HG02943 (cell line): Measurements from ENCODE around the gene PRR35.

ENCODE experiments used
- ATAC-seq: cut with Tn5 transposase; IDR thresholded peaks from one replicate; pipeline ENCODE4 v1.9.1; 2021; ENCODE audit warnings: mild to moderate bottlenecking, low read depth, moderate library complexity; ENCODE audit not compliant: unreplicated experiment

The PRR35 gene

DNA sequence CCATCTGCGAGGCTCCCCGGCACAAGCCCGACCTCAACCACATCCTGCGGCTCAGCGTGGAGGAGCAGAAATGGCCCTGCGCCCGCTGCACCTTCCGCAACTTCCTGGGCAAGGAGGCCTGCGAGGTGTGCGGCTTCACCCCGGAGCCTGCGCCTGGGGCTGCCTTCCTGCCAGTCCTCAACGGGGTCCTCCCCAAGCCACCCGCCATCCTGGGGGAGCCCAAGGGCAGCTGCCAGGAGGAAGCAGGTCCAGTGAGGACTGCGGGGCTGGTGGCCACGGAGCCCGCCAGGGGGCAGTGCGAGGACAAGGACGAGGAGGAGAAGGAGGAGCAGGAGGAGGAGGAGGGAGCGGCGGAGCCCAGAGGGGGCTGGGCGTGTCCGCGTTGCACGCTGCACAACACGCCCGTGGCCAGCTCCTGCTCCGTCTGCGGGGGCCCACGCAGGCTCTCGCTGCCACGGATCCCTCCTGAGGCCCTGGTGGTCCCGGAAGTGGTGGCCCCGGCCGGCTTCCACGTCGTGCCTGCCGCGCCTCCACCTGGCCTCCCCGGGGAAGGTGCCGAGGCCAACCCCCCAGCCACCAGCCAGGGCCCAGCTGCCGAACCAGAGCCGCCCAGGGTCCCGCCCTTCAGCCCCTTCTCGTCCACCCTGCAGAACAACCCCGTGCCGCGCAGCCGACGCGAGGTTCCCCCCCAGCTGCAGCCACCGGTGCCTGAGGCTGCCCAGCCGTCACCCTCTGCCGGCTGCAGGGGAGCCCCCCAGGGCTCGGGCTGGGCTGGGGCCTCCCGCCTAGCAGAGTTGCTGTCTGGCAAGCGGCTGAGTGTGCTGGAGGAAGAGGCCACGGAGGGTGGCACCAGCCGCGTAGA, 13.1 kb upstream of the PRR35 start:
- ATAC-seq = no peak

DNA sequence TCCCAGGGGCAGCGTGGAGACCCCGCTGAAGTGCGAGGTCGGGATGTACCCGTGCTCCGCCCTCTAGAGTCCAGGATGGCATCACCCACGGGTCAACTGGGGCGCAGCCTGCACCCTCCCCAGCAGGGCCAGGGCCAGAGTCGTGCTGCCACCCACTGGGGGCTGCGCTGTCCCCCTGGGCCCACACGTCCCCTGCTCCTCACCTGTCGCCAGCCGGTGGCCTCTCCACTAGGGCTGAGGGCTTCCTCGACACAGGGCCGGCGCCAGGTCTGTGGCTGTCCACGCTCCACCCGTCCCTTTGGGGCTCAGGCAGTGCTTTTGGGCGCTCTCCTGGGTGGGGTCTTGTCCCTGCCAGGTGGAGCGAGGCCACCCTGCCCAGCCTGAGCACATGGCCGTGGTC, 11.6 kb upstream of the PRR35 start:
- no peak for ATAC-seq

GRCh38 chr16:549544-550263, 10.5 kb upstream of the PRR35 start:
- ATAC-seq = no peak

DNA sequence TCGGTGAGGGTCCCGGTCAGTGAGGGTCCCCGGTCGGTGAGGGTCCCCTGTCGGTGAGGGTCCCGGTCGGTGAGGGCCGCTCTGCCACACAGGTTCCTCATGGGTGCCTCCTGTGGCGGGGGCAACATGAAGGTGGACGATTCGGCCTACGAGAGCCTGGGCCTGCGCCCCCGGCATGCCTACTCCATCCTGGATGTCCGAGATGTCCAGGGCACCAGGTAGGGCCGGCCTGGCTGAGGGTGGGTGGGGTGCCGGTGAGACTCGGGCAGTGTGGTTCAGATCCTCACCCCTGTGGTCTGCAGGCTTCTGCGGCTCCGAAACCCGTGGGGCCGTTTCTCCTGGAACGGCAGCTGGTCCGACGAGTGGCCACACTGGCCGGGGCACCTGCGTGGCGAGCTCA, 9.0 kb upstream of the PRR35 start:
- no peak for ATAC-seq

DNA sequence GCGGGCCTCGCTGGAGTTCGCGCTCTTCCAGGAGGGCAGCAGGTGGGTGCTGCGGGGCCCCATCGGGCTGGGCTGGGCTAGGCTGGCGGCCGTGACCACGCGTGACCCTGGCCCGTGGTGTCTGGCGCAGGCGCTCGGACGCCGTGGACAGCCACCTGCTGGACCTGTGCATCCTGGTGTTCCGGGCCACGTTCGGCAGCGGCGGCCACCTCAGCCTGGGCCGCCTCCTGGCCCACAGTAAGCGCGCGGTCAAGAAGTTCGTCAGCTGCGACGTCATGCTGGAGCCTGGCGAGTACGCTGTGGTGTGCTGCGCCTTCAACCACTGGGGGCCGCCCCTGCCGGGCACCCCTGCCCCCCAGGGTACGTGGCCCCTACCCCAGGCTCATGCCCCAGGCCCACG, 8.0 kb upstream of the PRR35 start:
- ATAC-seq = no peak

DNA sequence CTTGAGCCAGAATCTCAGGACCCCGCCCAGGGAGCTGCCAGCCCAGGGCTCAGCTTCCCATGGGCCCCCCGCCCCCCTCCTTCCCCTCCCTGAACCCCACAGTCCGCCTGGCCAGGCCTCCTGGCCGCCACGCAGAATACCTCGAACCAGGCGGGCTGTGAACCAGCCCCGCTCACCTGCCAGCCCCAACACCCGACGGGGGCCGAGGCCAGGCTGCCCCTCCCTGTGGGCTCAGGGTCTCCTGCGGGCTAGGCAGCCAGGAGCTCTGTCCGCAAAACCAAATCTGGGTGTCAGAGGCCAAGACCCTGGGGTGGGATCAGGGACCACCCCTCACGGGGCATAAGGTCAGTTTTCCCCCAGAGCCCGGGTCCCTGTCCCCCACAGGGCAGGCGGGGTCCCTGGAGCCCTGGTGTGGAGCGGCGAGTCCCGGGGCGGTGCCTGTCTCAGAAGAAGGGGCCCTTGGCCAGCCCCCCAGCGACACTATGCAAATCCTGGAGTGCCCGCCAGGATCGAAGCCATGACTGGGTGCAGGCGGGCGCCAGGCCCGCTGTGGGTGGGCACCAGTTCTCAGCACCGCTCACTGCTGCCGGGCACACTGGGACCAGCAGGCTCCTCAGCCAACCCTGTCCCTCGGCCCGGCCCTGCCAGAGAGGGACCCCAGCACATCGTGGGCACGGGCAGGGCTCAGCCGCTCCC, 6.4 kb upstream of the PRR35 start:
- ATAC-seq = no peak

DNA sequence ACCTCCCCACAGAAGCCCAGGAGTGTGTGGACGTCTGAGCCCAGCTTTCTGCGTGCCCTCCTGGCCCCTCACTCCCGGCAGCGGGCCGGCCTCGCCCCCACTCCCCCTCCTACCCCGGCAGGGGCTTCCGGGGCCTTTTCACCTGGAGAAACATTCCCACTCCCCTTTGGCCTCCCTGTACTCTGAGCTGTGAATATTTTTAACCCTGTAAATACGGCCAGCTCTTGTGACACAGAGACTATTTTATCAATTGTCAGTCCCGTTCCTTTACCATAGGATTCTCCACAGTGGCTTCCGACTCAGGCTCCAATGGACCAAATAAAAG, 5.9 kb upstream of the PRR35 start:
- no peak for ATAC-seq

GRCh38 chr16:554640-555365, 5.4 kb upstream of the PRR35 start:
- ATAC-seq = no peak

DNA sequence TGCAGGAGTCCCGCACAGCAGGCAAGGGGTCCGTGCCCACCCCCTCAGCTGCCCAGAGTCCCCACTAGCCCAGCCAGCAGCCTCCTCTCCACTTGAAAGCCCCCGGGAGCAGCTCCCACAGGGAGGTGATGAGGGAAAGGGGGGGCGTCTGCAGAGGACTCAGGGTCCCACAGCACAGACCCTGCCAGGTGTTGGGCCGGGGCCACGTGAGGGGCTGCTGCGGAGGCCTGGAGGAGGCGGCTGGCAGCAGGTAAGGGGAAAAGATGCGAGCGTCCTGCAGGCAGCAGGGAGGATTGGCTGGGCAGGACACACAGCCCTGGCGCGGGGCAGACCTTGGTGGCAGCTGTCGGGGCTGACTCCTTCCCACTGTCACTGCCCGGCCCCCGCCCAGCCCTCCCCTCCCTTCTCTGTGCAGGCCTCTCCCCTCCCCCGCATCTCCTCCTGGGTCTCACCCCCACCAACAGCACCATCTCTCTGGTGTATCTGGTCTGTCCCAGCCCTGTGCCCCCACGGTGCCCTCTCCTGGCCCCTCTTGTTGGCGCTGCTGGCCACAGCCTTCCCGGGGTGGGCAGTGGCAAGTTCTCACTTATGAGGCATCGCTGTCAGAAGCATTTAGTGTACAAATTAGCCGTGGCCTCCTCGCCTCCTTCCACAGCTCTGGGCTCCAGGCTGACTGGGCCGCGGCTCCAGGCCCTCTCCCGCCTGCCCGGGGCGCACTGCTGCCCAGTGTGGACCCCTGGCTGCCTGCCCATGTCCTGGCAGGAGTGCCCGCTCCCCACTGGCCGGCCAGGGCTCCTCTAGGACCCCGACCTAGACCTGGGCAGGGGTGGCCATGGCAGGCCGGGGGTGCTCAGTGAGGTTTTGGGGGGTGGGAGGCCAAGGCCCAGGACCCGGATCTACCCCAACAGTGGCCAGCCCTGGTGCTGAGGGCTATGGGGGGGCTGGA, 4.4 kb upstream of the PRR35 start:
- ATAC-seq = no peak

DNA sequence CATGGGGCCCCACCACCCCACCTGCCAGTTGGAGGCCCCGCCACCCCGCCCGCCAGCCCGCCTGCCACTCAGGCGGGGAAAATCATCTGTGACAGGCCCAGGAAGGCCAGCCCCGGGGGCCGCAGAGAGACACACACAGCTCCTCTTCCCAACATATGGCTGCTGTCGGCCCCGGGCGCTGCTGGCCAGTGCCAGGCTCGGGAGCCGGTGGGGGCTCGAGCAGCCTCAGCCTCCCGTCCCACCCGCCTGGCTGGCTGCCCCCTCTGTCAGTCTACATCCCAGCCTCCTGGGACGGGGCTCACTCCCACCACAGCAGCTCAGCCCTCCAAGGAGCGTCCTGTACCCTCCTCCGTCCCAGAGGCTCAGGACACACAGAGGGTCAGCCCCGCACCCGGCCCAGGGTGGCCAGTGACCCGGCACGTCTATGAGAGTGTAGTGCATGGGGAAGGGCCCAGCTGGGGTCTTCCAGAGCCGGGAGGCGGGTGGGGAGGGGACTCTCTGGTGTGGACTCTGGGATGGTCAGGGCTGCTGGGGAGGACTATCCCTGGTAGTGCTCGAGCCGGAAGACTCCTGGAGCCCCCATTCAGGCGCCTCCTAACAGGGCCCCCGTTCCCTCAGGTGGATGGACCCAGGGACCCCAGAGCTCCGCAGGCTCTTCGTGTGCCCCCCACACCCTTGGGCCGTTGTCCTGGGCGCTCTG, 3.6 kb upstream of the PRR35 start:
- ATAC-seq = no peak

- no peak for ATAC-seq
Measured at GRCh38 chr16:557463-558297, 2.5 kb upstream of the PRR35 start.

DNA sequence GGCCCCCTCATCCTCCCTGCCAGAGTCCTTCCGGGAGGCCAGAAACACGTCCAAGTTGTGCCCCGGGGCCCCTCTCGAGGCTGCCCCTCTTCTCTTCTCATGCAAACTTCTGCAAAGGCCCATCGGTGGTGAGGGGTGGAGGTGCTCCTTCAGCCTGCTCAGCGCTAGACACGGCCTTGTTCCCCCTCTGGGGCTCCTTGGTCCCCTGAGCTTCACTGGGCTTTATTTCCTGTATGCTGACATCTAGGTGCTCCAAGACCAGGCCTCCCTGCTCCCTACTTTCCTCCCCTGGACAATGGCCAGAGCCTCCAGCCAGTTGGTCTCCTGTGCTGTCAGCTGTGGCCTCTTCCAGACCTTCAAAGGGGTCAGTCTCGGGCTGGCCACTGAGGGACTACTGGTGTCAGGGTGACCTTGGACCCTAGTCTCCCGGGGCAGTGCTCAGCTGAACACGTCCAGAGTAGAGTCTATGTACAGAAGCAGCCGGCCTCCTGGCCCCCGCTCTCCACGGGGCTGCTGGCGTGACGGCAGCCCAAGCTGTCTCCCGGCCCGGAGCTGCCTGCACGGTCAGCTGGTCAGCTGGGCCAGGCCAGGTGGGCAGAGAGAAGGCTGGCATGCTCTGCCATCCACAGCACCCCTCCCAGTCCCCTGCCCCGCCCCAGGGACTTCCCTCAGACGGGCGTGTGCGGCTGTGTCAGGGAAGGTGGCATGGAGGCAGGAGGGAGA, 1.7 kb upstream of the PRR35 start:
- ATAC-seq = no peak

DNA sequence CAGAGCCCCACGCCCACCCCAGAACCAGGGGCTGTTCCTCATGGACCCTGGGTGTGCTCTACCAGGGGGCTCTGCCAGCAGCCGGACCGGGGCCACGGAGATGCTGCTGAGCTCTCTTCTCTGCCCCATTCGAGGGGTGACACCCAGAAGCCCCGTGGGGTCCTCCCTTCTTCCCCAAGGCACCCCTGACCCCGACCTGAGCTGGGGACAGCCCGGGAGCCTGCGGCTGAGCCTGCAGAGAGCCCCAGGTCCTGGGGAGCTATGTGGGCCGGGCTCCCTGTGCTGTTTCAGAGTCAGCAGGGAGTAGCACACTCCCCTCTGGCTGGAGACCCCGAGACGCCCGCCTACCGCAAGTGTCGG, 1.2 kb upstream of the PRR35 start:
- ATAC-seq = no peak

DNA sequence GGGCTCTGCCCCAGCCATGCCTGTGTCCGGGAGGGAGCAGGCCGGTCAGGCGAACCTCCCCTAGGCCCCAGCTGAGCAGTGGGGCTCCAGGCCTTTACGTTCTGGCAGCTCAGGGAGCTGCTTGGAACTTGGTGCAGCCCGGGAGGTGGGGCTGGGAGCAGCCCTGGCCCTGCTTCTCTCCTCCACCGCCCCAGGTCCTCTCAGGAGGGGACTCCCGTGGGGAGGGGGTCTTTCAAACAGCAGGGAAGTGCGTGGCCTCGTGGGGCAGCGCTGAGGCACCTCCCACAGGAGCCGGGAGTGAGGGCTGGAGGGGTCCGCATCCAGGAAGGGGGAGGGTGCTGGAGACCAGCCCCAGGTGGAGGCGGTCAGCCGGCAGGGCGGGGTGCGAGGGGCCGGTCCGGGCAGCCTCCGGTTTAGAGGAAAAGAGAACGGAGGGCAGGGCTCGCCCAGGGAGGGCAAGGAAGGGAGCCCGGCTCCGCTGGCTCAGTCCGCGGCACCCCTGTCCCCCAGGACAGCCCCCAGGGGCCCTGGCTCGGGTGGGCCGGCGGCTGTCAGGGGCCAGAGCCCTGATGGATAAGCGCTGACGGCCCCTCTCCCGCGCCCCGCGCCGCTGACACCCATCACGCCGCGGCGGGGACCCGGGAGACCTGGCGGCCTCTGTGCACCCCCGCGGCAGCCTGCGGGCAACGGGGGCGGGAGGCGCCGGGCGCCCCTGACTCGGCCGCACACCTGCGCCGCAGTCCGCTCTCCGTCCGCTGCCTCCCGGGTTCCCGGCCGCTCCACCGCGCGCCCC, 587 bp upstream of the PRR35 start:
- no peak for ATAC-seq

GRCh38 chr16:560701-561412, 663 bp downstream of the PRR35 start:
- ATAC-seq = no peak

GRCh38 chr16:561413-561794, 1.2 kb downstream of the PRR35 start:
- ATAC-seq = no peak
